GM21529 (cell line): ENCODE data around the gene LRRC75A.

ENCODE experiments used
- ATAC-seq: cut with Tn5 transposase; IDR thresholded peaks from one replicate; pipeline ENCODE4 v1.9.1; 2021; ENCODE audit not compliant: unreplicated experiment

Gene LRRC75A

GRCh38 chr17:16437083-16437482 lies 54.9 kb downstream of the LRRC75A start:
- no peak for ATAC-seq

GRCh38 chr17:16435925-16436886 lies 55.8 kb downstream of the LRRC75A start:
- ATAC-seq, result no peak

GRCh38 chr17:16434662-16435061 lies 57.3 kb downstream of the LRRC75A start:
- ATAC-seq, result no peak

GRCh38 chr17:16433514-16433913 lies 58.5 kb downstream of the LRRC75A start:
- no peak for ATAC-seq

GRCh38 chr17:16432017-16432416 lies 60.0 kb downstream of the LRRC75A start:
- no peak for ATAC-seq

GRCh38 chr17:16430650-16431049 lies 61.3 kb downstream of the LRRC75A start:
- no peak for ATAC-seq

- no peak for ATAC-seq
These were observed 62.9 kb downstream of the LRRC75A start for GRCh38 chr17:16429083-16429482.

- ATAC-seq, result no peak
These were observed 63.7 kb downstream of the LRRC75A start for GRCh38 chr17:16428098-16428882.

- no peak for ATAC-seq
These were observed 65.0 kb downstream of the LRRC75A start for GRCh38 chr17:16427020-16427419.

- no peak for ATAC-seq
These were observed 66.0 kb downstream of the LRRC75A start for GRCh38 chr17:16425698-16426659.

GRCh38 chr17:16425202-16425601 lies 66.8 kb downstream of the LRRC75A start:
- ATAC-seq, result no peak

- ATAC-seq, result no peak
These were observed 68.6 kb downstream of the LRRC75A start for GRCh38 chr17:16423226-16423872.

- no peak for ATAC-seq
These were observed 69.6 kb downstream of the LRRC75A start for GRCh38 chr17:16422416-16422815.

GRCh38 chr17:16419929-16420271 lies 72.1 kb downstream of the LRRC75A start:
- no peak for ATAC-seq

GRCh38 chr17:16419074-16419928 lies 72.7 kb downstream of the LRRC75A start:
- ATAC-seq, result peak; percentile 39

- ATAC-seq, result no peak
These were observed 73.3 kb downstream of the LRRC75A start for GRCh38 chr17:16418685-16419068.

- ATAC-seq, result no peak
These were observed 73.9 kb downstream of the LRRC75A start for GRCh38 chr17:16417896-16418684.

- ATAC-seq, result no peak
These were observed 74.6 kb downstream of the LRRC75A start for GRCh38 chr17:16417399-16417798.
